Neuronal stem cell (in vitro differentiated cells): ENCODE results near the gene MAP3K5.

ENCODE experiments used
- DNase-seq: peaks from one replicate; pipeline ENCODE4 v3.0.0-alpha.2; 2013; ENCODE audit warnings: low spot score
- H2AFZ ChIP-seq: one replicate; pipeline ENCODE4 v1.6.1; 2013; ENCODE audit warnings: mild to moderate bottlenecking, low read length, inconsistent platforms
- H2AK5ac ChIP-seq: 2 replicates; pipeline ENCODE4 v1.6.1; 2013; ENCODE audit warnings: low read depth, mild to moderate bottlenecking, inconsistent platforms, low read length, moderate library complexity, mixed read lengths
- H2BK120ac ChIP-seq: 2 replicates; pipeline ENCODE4 v1.6.1; 2013; ENCODE audit warnings: low read depth, mild to moderate bottlenecking, inconsistent platforms, low read length, moderate library complexity, mixed read lengths
- H2BK12ac ChIP-seq: one replicate; pipeline ENCODE4 v1.6.1; 2013; ENCODE audit warnings: low read length, inconsistent platforms
- H2BK15ac ChIP-seq: 2 replicates; pipeline ENCODE4 v1.6.1; 2013; ENCODE audit warnings: mild to moderate bottlenecking, low read length, inconsistent platforms, mixed read lengths
- H2BK5ac ChIP-seq: one replicate; pipeline ENCODE4 v1.6.1; 2013; ENCODE audit warnings: inconsistent platforms, mild to moderate bottlenecking, low read length, moderate library complexity
- H3K14ac ChIP-seq: one replicate; pipeline ENCODE4 v1.6.1; 2013; ENCODE audit warnings: low read length, inconsistent platforms
- H3K18ac ChIP-seq: 2 replicates; pipeline ENCODE4 v1.6.1; 2013; ENCODE audit warnings: low read length, inconsistent platforms
- H3K23ac ChIP-seq: 2 replicates; pipeline ENCODE4 v1.6.1; 2013; ENCODE audit warnings: low read depth, mild to moderate bottlenecking, mixed read lengths, low read length, inconsistent platforms; ENCODE audit not compliant: poor library complexity
- H3K27ac ChIP-seq: replicated peaks from 3 replicates; pipeline ENCODE4 v1.5.1; 2013; ENCODE audit warnings: low read length, inconsistent platforms
- H3K27me3 ChIP-seq, 3 experiments: 2 replicates each; pipeline ENCODE4 v1.6.1; 2013; ENCODE audit warnings: low read length in 3 of 3, mild to moderate bottlenecking in 2 of 3, inconsistent platforms in 1 of 3, low read depth in 1 of 3, mixed read lengths in 1 of 3, moderate library complexity in 1 of 3; ENCODE audit not compliant: control insufficient read depth in 3 of 3, insufficient read depth in 3 of 3
- H3K36me3 ChIP-seq, 2 donors: replicated peaks in 1 of 2; 2 replicates each; pipeline ENCODE4 v1.6.1; 2013; ENCODE audit warnings: low read length in 2 of 2; ENCODE audit not compliant: control insufficient read depth in 2 of 2, insufficient read depth in 2 of 2
- H3K4ac ChIP-seq: 2 replicates; pipeline ENCODE4 v1.6.1; 2013; ENCODE audit warnings: inconsistent platforms, mild to moderate bottlenecking, low read length, moderate library complexity
- H3K4me1 ChIP-seq, 2 donors: 1 replicate in 1 of 2; 2 replicates in 1 of 2; pipeline ENCODE4 v1.6.1; 2013; ENCODE audit warnings: low read length in 2 of 2, low read depth in 1 of 2; ENCODE audit not compliant: control insufficient read depth in 2 of 2, insufficient read depth in 1 of 2
- H3K4me2 ChIP-seq: one replicate; pipeline ENCODE4 v1.6.1; 2013; ENCODE audit warnings: mild to moderate bottlenecking, low read length, inconsistent platforms; ENCODE audit not compliant: insufficient read depth, poor library complexity, severe bottlenecking
- H3K4me3 ChIP-seq, 2 donors: 2 replicates each; pipeline ENCODE4 v1.5.1; 2013; ENCODE audit warnings: low read length in 2 of 2, mild to moderate bottlenecking in 2 of 2, inconsistent platforms in 1 of 2, moderate library complexity in 1 of 2
- H3K79me1 ChIP-seq: one replicate; pipeline ENCODE4 v1.6.1; 2013; ENCODE audit warnings: low read depth, mild to moderate bottlenecking, inconsistent platforms, low read length, moderate library complexity
- H3K9ac ChIP-seq: one replicate; pipeline ENCODE4 v1.6.1; 2013; ENCODE audit warnings: mild to moderate bottlenecking, low read depth, low read length, inconsistent platforms; ENCODE audit not compliant: poor library complexity
- H3K9me3 ChIP-seq, 2 donors: replicated peaks in 1 of 2; 2 replicates each; pipeline versions ENCODE3 to v1.6.1; 2013; ENCODE audit warnings: low read length in 2 of 2, mild to moderate bottlenecking in 2 of 2, inconsistent platforms in 1 of 2, low read depth in 1 of 2, mixed read lengths in 1 of 2, moderate library complexity in 1 of 2; ENCODE audit not compliant: control insufficient read depth in 2 of 2, insufficient read depth in 1 of 2
- H4K8ac ChIP-seq: one replicate; pipeline ENCODE4 v1.6.1; 2013; ENCODE audit warnings: low read depth, mild to moderate bottlenecking, inconsistent platforms, low read length, moderate library complexity
- H4K91ac ChIP-seq: one replicate; pipeline ENCODE4 v1.6.1; 2013; ENCODE audit warnings: low read length, low read depth, mild to moderate bottlenecking, inconsistent platforms; ENCODE audit not compliant: poor library complexity
- WGBS, 2 donors: extraction: QIAGEN DNeasy Blood & Tissue Kit; methylation state at CpG; one replicate each; pipeline ENCODE4 v1.1.7; 2013; ENCODE audit warnings: missing lambda C conversion rate in 2 of 2, mixed read lengths in 1 of 2; ENCODE audit not compliant: insufficient read length in 2 of 2, insufficient replicate concordance in 1 of 2; ENCODE audit errors: extremely low coverage in 2 of 2; 5-methylcytosine and 5-hydroxymethylcytosine counted together

Gene MAP3K5

GRCh38 chr6:136737871-136738691 lies 54.2 kb downstream of the MAP3K5 start:
- H3K4me2 ChIP-seq, result no peak overlapping the region
- H3K4ac ChIP-seq, result no peak overlapping the region
- H2AFZ ChIP-seq, result no peak overlapping the region
- H3K9me3 ChIP-seq, result no peaks in the 10 kb centered on the region
- H3K4me3 ChIP-seq, result no peak overlapping the region
- no peak overlapping the region for H2BK15ac ChIP-seq
- no peak overlapping the region for H4K8ac ChIP-seq
- H3K79me1 ChIP-seq, result no peaks in the 10 kb centered on the region
- no peak overlapping the region for H2BK120ac ChIP-seq
- no peak overlapping the region for H3K27ac ChIP-seq
- no CpG with 5 or more reads among the region's 9 CpGs for WGBS, 2 donors
- H4K91ac ChIP-seq, result no peak overlapping the region
- H3K14ac ChIP-seq, result no peak overlapping the region
- H2AK5ac ChIP-seq, result no peak overlapping the region
- no peak overlapping the region for H3K9ac ChIP-seq
- no peak overlapping the region for H2BK5ac ChIP-seq
- H3K23ac ChIP-seq, result no peak overlapping the region
- H2BK12ac ChIP-seq, result no peak overlapping the region
- no peaks in the 10 kb centered on the region for H3K27me3 ChIP-seq
- DNase-seq, result no peak
- no peak overlapping the region for H3K18ac ChIP-seq
- H3K4me1 ChIP-seq, result peaks cover 0 to 2% of the 10 kb centered on the region in 2 donors
- no peaks in the 10 kb centered on the region for H3K36me3 ChIP-seq

GRCh38 chr6:136737374-136737844 lies 54.9 kb downstream of the MAP3K5 start:
- H2BK5ac ChIP-seq, result no peak overlapping the region
- no peak overlapping the region for H2BK12ac ChIP-seq
- no peak overlapping the region for H2BK120ac ChIP-seq
- no peak overlapping the region for H2BK15ac ChIP-seq
- H4K8ac ChIP-seq, result no peak overlapping the region
- no peaks in the 10 kb centered on the region for H3K27me3 ChIP-seq
- no peak overlapping the region for H2AFZ ChIP-seq
- H3K27ac ChIP-seq, result no peak overlapping the region
- no peak overlapping the region for H3K23ac ChIP-seq
- no CpG with 5 or more reads among the region's 5 CpGs for WGBS, 2 donors
- DNase-seq, result no peak
- no peak overlapping the region for H4K91ac ChIP-seq
- peaks cover 0 to 2% of the 10 kb centered on the region in 2 donors for H3K4me1 ChIP-seq
- H3K4ac ChIP-seq, result no peak overlapping the region
- H3K14ac ChIP-seq, result no peak overlapping the region
- H3K18ac ChIP-seq, result no peak overlapping the region
- H3K79me1 ChIP-seq, result no peaks in the 10 kb centered on the region
- no peak overlapping the region for H3K4me3 ChIP-seq
- no peaks in the 10 kb centered on the region for H3K9me3 ChIP-seq
- H3K4me2 ChIP-seq, result no peak overlapping the region
- no peak overlapping the region for H2AK5ac ChIP-seq
- H3K36me3 ChIP-seq, result no peaks in the 10 kb centered on the region
- no peak overlapping the region for H3K9ac ChIP-seq

- H3K27ac ChIP-seq, result no peak overlapping the region
- no peak overlapping the region for H2AK5ac ChIP-seq
- H3K79me1 ChIP-seq, result no peaks in the 10 kb centered on the region
- H2AFZ ChIP-seq, result no peak overlapping the region
- H2BK5ac ChIP-seq, result no peak overlapping the region
- no peak overlapping the region for H4K8ac ChIP-seq
- H3K4ac ChIP-seq, result no peak overlapping the region
- DNase-seq, result no peak
- H3K9me3 ChIP-seq, result no peaks in the 10 kb centered on the region
- no peak overlapping the region for H2BK15ac ChIP-seq
- no peak overlapping the region for H3K4me2 ChIP-seq
- H3K9ac ChIP-seq, result no peak overlapping the region
- H3K4me1 ChIP-seq, result peaks cover 0 to 2% of the 10 kb centered on the region in 2 donors
- no peak overlapping the region for H2BK12ac ChIP-seq
- no peak overlapping the region for H3K14ac ChIP-seq
- no peak overlapping the region for H4K91ac ChIP-seq
- H3K27me3 ChIP-seq, result no peaks in the 10 kb centered on the region
- no peak overlapping the region for H3K4me3 ChIP-seq
- no peak overlapping the region for H3K23ac ChIP-seq
- H3K18ac ChIP-seq, result no peak overlapping the region
- H3K36me3 ChIP-seq, result no peaks in the 10 kb centered on the region
- no peak overlapping the region for H2BK120ac ChIP-seq
- WGBS, 2 donors, result no CpG with 5 or more reads among the region's 5 CpGs
Observed at GRCh38 chr6:136736281-136736960, 55.9 kb downstream of the MAP3K5 start.

GRCh38 chr6:136734977-136735376 lies 57.3 kb downstream of the MAP3K5 start:
- no peak overlapping the region for H2BK15ac ChIP-seq
- no peaks in the 10 kb centered on the region for H3K9me3 ChIP-seq
- H4K91ac ChIP-seq, result no peak overlapping the region
- H3K36me3 ChIP-seq, result no peaks in the 10 kb centered on the region
- WGBS, 2 donors, result no CpG with 5 or more reads among the region's 1 CpG
- H2AK5ac ChIP-seq, result no peak overlapping the region
- H3K27ac ChIP-seq, result no peak overlapping the region
- no peak overlapping the region for H3K23ac ChIP-seq
- DNase-seq, result no peak
- H2BK12ac ChIP-seq, result no peak overlapping the region
- H4K8ac ChIP-seq, result no peak overlapping the region
- no peak overlapping the region for H2AFZ ChIP-seq
- no peak overlapping the region for H2BK5ac ChIP-seq
- no peaks in the 10 kb centered on the region for H3K27me3 ChIP-seq
- H3K79me1 ChIP-seq, result no peaks in the 10 kb centered on the region
- H3K14ac ChIP-seq, result no peak overlapping the region
- H3K4me3 ChIP-seq, result no peak overlapping the region
- no peak overlapping the region for H3K4ac ChIP-seq
- no peak overlapping the region for H3K4me2 ChIP-seq
- peaks cover 0 to under 1% of the 10 kb centered on the region in 2 donors for H3K4me1 ChIP-seq
- no peak overlapping the region for H2BK120ac ChIP-seq
- H3K18ac ChIP-seq, result no peak overlapping the region
- no peak overlapping the region for H3K9ac ChIP-seq
